Activated CD8-positive, alpha-beta memory T cell treated with anti-CD3 and anti-CD28 coated beads for 1 hour (primary cell): ENCODE measurements around the gene FYB1.
"Not testable (repeated sequence)": the region's sequence is repeated elsewhere in the genome, so short reads cannot be mapped to it uniquely, and the experiment has no call there.

Source experiments
- DNase-seq, 2 donors: peaks; one replicate each; pipeline ENCODE4 v3.0.0-alpha.2; 2020; ENCODE audit warnings: low read depth in 1 of 2; ENCODE audit errors: extremely low read depth in 1 of 2

Gene FYB1

DNA sequence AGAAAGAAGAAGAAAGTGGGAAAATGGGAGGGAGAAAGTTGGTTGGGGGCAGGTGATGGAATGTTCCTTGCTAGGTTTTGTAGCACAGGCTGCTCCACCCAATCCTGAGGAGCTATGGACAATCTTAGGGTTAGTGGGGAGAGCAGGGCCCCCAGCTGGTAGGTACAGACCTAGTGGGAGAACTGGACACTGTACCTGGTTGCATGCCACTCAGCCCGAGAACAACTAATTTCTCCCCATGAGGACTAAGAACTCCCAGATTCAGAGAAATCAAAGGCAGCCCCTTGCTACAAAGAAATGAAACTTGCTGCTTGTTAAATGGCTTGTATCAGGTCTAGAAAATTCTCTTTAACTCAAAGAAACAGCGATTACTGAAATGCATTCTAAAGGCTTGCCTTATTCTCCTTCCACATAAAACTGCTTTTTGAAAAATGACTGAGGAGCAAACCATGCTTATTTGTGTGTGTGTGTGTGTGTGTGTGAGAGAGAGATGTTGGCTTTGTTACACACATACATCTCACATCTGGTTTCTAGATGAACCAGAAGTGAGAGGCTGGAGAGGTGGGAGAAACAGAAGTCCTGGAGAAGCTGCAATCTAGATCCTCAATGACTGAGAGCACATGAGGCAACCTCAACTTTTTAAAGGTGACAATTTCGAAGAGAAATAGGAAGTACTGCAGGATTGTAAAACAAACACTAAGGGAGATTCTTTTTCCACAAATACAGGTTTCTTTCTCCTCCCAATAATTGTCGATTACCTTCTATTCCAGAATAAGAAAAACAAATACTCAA is 28.9 kb downstream of the FYB1 start:
- DNase-seq: no peak

DNA sequence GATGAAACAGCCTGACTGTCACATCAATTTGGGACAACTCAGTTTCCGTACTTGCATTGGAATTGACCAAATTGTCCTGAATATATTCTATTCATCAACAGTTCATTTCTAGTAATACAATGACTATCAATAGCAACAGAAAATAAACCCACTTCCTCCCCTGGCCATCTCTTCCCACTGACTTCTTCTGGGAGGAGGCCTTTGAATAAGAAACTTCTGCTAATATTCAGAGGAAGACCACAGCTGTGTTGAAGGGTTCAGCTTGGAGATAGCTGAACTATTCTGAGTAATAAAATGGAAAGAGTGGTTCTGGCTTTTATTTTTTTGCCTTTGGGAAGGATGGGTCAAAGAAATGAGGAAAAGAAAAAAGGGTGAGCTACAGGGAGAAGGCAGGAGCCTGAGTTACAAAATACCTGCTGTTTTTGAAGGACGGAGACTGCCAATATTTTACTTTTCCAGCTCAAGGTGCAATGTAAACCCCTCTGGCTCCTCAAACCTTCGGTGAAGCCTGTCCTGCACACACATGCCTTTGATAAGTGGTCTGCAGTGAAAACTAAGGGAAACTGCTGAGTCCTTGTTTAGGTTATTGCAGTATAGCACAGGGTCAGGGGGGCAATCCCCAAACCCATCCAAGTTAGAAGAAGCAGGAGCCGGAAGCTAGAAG is 29.9 kb downstream of the FYB1 start:
- DNase-seq: no peak

DNA sequence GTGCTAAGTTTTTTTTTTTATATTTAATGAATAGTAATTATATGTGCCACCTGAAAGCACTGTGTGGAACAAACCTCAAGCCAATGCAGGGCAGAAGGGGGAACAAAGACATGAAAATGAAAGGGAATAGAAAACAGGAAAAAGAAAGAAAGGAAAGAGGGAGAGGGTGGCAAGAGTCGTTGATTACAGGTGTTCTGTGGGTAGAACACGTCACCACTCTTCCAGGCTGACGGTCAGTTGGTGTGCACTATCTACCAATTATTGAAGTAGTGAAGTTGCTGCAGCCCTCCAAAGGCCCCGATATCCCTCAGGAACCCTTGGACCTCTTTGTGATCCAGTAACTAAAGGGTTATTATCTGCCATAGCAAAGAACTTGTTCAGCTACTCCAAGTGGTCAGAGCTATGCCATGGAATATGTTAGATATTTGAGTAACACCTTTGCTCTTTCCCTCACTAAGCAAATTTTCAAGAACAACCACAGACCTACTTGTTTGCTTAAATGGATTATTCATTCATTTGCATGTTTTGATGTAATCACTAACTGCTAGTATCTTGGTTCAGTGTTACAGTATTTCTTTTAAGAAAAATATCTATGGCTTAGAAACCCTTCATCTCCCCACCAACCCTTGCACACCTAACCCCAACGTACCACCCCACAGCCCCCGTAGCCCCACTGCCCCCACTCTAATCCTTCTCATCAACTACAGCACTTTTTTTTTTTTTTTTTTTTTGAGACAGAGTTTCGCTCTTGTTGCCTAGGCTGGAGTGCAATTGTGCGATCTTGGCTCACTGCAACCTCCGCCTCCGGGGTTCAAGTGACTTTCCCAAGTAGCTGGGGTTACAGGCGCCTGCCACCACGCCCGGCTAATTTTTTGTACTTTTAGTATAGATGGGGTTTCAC is 31.3 kb downstream of the FYB1 start:
- DNase-seq: no peak

DNA sequence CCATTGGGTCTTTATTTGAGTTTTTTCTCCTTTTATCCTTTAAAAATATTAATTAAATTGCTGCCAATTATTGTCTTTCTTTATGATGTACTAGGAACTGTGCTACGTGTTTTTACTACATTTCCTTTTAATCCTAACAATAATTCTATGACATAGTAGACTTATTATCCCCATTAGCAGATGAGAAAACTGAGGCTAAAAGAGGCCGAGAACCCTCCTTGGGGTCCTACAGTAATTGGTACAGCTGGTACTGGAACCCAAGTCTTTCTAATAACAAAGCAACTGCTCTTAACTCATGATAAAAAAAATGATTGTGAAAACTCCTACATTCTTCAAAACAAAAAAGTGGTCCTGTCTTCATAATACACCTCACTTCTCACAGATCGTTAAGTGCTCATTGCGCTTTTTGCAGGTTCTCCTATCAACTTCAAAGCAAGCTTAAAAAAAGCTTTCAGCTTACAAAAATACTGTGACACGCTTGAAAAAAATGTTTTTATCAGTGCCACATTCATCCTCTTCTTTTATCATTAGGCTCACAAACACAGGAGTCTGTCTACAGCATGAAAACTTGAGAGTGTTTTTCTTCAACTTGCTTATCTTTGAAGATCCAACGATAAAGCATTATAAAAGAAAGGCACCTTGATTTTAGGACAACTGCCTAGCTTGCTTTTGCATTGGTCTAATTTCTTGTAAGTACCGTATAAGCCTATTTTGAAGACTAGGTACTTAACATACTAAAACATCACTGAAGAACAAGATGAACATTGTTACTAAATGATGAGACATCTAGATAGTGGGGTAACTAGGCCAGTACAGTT is 32.4 kb downstream of the FYB1 start:
- no peak for DNase-seq

DNA sequence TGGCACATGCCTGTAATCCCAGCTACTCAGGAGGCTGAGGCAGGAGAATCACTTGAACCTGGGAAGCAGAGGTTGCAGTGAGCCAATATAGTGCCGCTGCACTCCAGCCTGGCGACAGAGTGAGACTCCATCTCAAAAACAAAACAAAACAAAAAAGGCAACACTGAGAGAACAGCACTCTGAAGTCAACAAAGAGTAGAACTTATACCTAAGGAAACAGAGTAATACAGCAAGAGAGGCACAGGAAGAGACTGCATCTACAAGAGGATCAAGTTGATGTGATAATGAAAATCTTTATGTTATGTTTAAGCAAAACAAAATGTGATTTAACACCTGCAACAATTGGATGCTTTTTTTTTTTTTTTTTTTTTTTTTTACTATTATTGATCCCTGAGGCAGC is 33.1 kb downstream of the FYB1 start:
- no peak for DNase-seq

DNA sequence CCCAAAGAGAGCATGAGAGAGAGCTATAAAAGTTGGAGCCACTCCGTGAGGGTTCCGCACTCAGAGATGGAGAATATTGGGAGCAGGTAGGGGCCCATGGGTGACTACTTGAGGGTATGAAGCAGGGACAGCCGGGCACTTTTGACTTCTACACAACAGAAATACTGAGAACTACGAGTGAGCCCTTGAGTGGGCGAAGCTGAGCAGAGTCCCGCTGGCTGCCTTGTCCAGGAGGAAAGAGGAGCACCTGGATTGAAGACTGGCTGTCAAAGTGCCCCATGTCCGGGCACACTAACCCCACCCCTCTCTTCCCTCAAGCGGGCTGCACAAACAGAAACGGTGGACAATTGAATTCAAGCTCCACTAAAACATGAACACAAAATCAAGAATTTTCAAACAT is 33.6 kb downstream of the FYB1 start:
- no peak for DNase-seq

DNA sequence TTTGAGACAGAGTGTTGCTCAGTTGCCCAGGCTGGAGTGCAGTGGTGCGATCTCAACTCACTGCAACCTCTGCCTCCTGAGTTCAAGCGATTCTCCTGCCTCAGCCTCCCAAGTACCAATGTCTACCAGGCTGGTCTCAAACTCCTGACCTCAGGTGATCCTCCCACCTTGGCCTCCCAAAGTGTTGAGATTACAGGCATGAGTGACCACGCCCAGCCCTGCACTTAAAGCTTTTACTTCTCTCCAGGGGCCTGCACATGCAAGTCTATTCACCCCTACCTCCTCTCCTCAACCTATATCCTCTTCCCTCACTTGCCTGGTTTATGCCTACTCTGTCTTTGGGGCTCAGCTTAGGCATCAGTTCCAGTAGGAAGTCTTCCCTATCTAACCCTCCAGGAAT is 39.8 kb downstream of the FYB1 start:
- DNase-seq: not testable (repeated sequence)

DNA sequence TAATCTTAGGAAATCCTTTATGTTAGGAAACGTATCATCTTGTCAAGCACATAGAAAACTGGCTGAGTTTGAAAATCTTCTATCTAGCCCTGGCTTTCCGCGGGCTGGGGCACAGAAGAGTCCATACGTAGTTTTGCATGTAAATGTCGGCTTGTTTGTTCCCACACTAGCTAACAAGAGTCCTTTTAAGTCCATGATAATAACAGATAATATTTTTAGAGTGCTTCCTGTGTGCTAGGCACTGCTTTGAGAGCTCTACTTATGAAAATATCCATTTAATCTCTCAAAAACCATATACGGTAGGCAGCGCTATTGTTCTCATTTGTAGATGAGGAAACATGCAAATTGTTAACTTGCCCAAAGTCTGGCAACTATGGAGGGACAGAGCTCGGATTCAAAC is 40.5 kb downstream of the FYB1 start:
- DNase-seq: no peak

DNA sequence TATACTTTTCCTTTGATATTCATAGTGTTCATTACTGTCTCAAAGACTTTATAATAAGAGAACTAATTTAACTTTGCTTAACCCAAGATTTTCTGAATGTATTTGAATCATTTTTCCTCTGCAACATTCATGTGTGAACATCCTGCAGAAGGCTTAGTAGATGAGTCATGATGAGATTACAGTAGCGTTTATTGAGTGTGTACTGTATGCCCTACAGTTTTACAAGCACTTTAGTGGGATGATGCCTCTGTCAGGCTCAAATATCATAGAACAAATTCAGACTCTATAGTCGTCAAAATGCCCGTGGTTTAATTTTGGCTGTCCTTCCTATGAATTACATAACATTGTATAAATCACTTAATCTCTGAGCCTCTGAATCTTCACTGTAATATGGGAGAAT is 41.2 kb downstream of the FYB1 start:
- no peak for DNase-seq

DNA sequence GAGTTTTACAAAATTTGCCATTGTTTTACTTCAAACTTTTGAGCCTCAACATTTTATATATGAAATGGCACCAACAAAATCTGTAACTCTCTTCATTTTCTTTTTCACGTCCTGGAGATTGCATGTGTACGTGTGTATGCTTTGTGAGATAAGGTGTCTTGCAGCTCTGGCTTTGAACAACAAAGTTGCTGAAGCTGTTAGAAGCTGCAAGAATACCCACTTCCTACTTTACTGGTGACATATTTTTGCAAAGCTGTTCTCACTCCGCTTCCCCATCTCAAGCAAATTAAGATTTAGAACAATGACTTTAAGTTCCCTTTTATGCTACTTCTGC is 41.8 kb downstream of the FYB1 start:
- no peak for DNase-seq

DNA sequence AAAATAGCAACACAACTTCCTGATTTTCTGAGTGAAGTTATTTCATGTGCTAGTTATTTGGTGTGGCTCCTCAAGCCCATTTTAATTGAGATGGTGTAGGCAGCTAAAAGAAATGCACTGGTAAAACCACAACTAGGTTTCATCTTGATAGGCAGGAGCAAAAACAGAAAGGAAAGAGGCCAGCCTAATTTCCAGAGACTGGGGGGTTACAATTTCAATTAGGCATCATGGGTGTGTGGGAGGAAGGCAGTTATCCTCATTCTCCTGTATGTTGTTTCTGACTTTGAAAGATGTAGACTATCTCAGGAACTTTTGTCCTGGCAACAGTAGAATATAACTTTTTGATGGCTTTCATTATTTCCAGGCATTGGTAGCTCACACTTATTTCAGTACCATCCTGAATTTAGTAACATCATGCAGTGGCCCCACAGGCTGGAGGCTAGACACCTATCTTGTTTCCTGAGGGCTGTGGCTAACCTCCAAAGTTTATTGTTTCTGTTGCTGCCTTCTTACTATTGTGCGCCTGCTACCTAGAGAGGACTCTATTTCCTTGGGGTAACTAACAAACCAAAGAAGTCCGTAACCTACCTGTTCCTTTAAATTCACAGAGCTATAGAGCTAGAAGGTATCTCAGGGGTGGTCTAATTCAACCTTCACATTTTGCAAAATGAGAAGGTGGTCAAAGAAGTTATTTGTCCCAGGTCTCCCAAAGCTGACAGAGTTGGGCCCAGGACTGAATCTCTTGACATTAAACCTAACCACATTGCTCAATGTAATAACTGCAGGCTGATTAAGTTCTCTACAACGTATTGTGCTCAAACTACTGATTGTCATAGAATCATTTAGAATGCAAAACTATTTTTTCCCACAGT is 42.4 kb downstream of the FYB1 start:
- DNase-seq: no peak

DNA sequence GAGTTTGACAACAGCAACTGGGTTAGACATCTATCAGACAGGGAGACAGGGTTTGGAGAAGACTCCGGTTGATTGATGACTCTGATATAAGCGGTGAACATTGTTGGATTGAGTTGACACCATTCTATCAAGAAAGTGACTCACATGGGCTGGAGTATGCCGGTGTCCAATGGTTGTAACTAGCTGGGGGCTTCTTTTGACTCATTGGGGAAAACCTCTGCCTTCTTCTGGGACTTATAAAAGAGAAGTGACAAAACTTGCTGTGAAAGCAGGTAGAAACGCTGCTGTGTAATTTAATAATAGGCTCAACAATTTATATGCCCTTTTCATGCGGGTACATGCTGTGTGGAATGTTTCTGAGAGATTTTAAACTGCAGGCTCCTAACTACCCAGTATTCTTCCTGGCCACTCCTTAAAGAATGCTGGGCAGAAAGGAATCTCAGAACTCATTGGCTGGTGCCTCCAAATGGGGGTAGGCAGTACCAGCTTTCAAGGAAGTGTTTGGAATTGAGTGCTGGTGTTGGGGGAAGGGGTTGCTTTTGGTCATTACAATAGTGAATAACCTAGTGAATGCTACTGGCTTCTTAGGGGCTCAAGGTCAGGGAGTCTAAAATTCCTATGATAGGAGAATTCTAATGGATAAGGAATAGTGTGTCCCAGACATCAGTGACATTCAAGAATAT is 43.9 kb downstream of the FYB1 start:
- DNase-seq: no peak

DNA sequence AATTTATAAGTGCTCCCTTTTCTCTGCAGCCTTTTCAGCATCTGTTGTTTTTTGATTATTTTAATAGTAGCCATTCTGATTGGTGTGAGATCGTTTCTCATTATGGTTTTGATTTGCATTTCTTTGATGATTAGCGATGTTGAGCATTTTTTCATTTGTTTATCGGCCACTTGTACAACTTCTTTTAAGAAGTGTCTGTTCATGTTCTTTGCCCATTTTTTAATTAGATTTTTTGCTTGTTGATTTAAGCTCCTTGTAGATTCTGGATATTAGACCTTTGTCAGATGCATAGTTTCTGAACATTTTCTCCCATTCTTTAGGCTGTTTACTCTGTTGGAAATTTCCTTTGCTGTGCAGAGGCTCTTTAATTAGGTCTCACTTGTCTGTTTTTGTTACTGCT is 46.3 kb downstream of the FYB1 start:
- no peak for DNase-seq

DNA sequence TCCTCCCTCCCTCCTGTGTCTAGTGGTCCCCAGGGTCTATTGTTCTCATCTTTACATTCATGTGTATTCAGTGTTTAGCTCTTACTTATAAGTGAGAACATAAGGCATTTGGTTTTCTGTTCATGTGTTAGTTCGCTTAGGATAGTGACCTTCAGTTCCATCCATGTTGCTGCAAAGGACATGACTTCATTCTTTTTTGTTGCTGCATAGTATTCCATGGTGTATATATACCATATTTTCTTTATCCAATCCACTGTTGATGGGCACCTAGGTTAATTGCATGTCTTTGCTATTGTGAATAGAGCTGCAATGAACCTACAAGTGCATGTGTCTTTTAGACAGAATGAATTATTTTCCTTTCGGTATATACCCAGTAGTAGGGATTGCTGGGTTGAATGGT is 46.8 kb downstream of the FYB1 start:
- DNase-seq: no peak

DNA sequence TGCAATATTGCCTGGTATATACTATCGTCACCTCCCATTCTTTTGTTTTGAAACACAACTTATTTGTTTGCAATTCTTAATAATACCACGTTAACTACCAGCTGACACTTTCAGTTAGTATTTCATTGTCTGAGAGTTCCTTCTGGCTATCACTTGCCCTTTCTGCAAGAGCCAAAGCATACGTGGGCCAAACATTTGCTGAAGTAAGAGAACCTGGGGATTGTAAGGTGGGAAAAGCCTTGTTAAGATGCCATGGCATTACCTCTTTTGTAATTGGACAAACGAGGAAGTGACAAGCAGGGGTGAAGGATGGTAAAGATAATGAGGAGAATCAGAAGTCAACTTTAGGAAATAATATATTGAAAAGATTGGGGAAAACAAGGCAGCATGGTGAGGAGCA is 47.7 kb downstream of the FYB1 start:
- DNase-seq: no peak

DNA sequence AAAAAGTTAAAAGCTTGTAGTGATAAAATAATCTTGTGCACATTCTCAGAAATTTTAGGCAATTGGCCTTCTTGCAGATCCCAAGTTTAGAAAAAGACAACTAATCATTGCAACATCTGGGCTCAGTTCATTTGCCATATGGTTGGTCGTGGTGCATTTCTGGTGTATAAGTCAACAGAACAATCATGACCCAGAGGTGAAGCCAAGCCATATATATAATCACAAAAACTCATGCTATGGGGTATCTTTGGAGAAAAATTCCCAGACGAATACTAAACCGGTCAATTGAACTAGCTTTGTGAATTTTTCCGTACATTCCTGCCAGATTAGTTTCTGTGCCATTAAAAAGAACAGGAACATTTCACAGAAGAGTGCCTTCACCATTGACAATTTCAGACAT is 50.3 kb downstream of the FYB1 start:
- no peak for DNase-seq

DNA sequence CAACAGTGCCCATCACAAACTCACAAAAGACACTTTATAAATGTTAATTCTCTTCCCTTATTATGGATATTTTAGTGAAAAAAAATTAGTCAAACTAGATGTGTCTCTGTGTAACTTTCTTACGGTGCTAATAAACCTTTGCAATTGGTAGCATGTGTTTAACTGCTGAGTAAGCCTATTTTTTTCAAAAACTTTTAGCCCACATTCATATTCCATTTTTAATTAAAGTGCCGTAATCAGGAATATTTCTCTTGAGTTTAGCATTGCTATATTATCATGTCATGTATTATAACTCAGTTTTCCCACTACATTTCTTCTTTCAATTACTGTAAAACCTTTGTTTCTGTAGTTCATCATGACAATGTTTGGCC is 51.4 kb downstream of the FYB1 start:
- DNase-seq: no peak

DNA sequence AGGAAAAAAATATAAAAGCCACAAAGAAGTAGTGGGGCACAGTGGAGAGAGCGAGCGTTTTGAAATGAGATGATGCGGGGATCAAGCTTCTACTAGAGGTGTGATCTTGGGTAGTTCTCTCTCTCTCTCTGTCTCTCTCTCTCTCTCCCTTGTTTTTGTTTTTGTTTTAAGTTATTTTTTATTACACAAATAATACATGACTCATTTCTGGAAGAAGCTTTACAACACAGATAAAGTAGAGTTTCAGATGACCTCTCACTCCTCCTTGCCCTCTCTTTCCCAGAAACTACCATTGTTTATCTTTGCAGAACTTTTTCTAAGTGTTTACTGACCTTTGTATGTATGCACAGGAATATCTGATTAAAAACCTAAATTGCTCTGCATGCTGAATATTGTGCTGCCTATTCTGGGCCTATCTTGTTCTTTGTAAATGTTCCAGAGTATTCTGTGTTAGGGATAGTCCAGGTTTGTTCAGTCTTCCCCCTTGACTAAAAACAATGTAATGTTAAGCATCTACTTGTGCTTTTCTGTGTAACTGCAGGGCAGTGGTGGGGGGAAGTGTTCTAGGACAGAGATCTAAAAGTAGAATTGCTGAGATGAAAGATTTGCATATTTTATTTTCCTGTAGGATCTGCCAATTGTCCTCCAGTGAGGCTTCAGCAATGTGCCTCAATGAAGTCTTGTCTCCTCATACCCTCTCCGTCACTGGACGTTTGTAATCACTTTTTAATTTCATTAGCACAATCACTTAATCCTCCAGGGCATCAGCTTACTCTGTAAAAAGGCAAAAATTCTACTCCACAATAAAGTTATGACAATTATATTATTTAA is 52.0 kb downstream of the FYB1 start:
- DNase-seq: no peak
